Posterior vena cava (tissue), 2 donors: ENCODE results near the gene SDK1. TPM values are rescaled to one million over a fixed set of nuclear protein-coding genes. Genes with fewer than 3 reads are reported as not detected.

ENCODE experiments used
- DNase-seq: peaks from one replicate; pipeline ENCODE4 v3.0.0-alpha.2; 2020; ENCODE audit warnings: low spot score
- intact Hi-C, 2 donors: fragments of 100-400 bp; cut with DNase I; formaldehyde crosslinking; loops; one replicate each; pipeline versions ENCODE4 v1.14.1 to v1.14.2; 2022 to 2023
- total RNA-seq, 2 donors: library from RNA; stranded (reverse); fragmentation: NEBNext Ultra II Directional; extraction: Animal tissue kit (Norgen Biotek cat#: 25700); gene quantifications; one replicate each; pipeline ENCODE4 v1.2.1, GENCODE V29; 2021
- donor health status: DM: yes; HTN: yes; CAD: no.
- donor health status: DM: yes; HTN: yes; CAD: no.

SDK1 gene
- total RNA-seq, 2 donors from 2014 or later, result 14.4 to 18.3 TPM

GRCh38 chr7:3968234-3968633 is 667.2 kb downstream of the SDK1 start:
- intact Hi-C loops, result no loop called here
- DNase-seq, result no peak

GRCh38 chr7:3969286-3969685 is 668.2 kb downstream of the SDK1 start:
- intact Hi-C loops, result no loop called here
- DNase-seq, result no peak

- intact Hi-C loops, result no loop called here
- no peak for DNase-seq
These were observed 670.3 kb downstream of the SDK1 start for GRCh38 chr7:3971323-3971722.

GRCh38 chr7:3973264-3973663 is 672.2 kb downstream of the SDK1 start:
- intact Hi-C loops, result loop anchor here in 1 of 2 donors (2.0 kb wide), 1 partner anchor 1102 kb away; no protein-coding TSS in a partner anchor
- no peak for DNase-seq

GRCh38 chr7:3974329-3974728 is 673.3 kb downstream of the SDK1 start:
- no peak for DNase-seq
- intact Hi-C loops, result no loop called here

GRCh38 chr7:3975371-3975770 is 674.3 kb downstream of the SDK1 start:
- intact Hi-C loops, result no loop called here
- DNase-seq, result no peak

- DNase-seq, result no peak
- intact Hi-C loops, result no loop called here
These were observed 676.3 kb downstream of the SDK1 start for GRCh38 chr7:3977391-3977790.

GRCh38 chr7:3978839-3979238 is 677.8 kb downstream of the SDK1 start:
- intact Hi-C loops, result no loop called here
- no peak for DNase-seq

- intact Hi-C loops, result no loop called here
- no peak for DNase-seq
These were observed 678.7 kb downstream of the SDK1 start for GRCh38 chr7:3979611-3980299.

GRCh38 chr7:3980300-3980643 is 679.2 kb downstream of the SDK1 start:
- no peak for DNase-seq
- intact Hi-C loops, result no loop called here

- intact Hi-C loops, result no loop called here
- no peak for DNase-seq
These were observed 680.2 kb downstream of the SDK1 start for GRCh38 chr7:3981281-3981680.

- intact Hi-C loops, result no loop called here
- DNase-seq, result no peak
These were observed 683.4 kb downstream of the SDK1 start for GRCh38 chr7:3984456-3984855.

- DNase-seq, result peak; percentile 15
- intact Hi-C loops, result no loop called here
These were observed 685.9 kb downstream of the SDK1 start for GRCh38 chr7:3986927-3987326.

GRCh38 chr7:3987426-3987927 is 686.4 kb downstream of the SDK1 start:
- peak; percentile 36 for DNase-seq
- intact Hi-C loops, result no loop called here

GRCh38 chr7:3989723-3990122 is 688.7 kb downstream of the SDK1 start:
- DNase-seq, result peak; percentile 41
- intact Hi-C loops, result loop anchor here in 1 of 2 donors (2.0 kb wide), 1 partner anchor 41 kb away; no protein-coding TSS in a partner anchor

GRCh38 chr7:3991731-3992231 is 690.7 kb downstream of the SDK1 start:
- peak; percentile 31 for DNase-seq
- intact Hi-C loops, result no loop called here

GRCh38 chr7:3992841-3993240 is 691.8 kb downstream of the SDK1 start:
- intact Hi-C loops, result no loop called here
- DNase-seq, result no peak

- no peak for DNase-seq
- intact Hi-C loops, result no loop called here
These were observed 693.7 kb downstream of the SDK1 start for GRCh38 chr7:3994764-3995163.

- DNase-seq, result no peak
- intact Hi-C loops, result no loop called here
These were observed 694.1 kb downstream of the SDK1 start for GRCh38 chr7:3995187-3995586.

GRCh38 chr7:3998060-3998459 is 697.0 kb downstream of the SDK1 start:
- peak; percentile 61 for DNase-seq
- intact Hi-C loops, result no loop called here

- intact Hi-C loops, result no loop called here
- no peak for DNase-seq
These were observed 699.1 kb downstream of the SDK1 start for GRCh38 chr7:4000139-4000538.
